ENCODE measurements around the gene MRPS7. TPM values are rescaled to one million over a fixed set of nuclear protein-coding genes. Genes with fewer than 3 reads are reported as not detected.
A peak's percentile ranks its signal among the peaks of the same experiment; 100 is the strongest.

The MRPS7 gene
- total RNA-seq, 1 donor = 31.0 TPM

DNA sequence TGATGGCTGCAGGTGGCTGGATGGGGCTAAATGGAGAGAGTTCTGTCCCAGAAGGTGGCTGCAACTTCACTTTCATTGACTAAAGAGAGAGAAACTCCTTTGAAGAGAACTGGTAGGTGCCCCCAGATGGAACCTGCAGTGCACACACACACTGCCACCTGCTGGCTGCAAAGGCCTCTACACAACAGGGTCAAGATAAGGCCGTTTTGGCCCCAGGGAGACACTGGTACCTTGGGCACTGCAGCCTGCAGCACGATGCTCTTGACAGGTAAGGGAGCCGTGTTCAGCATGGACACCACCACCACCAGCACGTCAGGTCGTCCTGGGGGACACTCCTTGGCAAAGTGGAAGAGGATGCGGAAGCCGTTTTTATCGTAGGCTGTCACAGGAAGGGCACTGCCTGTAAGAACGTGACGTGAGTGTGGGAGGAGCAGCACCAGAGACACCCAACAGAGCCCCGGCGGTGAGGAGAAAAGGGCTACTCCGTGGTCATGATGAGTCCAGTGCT lies 22.9 kb upstream of the MRPS7 start:
- TF ChIP-seq, protein P1, sequence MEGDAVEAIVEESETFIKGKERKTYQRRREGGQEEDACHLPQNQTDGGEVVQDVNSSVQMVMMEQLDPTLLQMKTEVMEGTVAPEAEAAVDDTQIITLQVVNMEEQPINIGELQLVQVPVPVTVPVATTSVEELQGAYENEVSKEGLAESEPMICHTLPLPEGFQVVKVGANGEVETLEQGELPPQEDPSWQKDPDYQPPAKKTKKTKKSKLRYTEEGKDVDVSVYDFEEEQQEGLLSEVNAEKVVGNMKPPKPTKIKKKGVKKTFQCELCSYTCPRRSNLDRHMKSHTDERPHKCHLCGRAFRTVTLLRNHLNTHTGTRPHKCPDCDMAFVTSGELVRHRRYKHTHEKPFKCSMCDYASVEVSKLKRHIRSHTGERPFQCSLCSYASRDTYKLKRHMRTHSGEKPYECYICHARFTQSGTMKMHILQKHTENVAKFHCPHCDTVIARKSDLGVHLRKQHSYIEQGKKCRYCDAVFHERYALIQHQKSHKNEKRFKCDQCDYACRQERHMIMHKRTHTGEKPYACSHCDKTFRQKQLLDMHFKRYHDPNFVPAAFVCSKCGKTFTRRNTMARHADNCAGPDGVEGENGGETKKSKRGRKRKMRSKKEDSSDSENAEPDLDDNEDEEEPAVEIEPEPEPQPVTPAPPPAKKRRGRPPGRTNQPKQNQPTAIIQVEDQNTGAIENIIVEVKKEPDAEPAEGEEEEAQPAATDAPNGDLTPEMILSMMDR (IDR thresholded peaks at IDR 0.05; ENCODE audit: insufficient read depth, low read length) = peak; percentile 84
- H3K4me3 ChIP-seq (ENCODE audit: low read depth, low read length) = no peak overlapping the region
- DNase-seq (ENCODE audit: low read depth) = peak; percentile 64

GRCh38 chr17:75239214-75239613 lies 22.5 kb upstream of the MRPS7 start:
- no peak for DNase-seq (ENCODE audit: low read depth)
- TF ChIP-seq, protein P1 (IDR thresholded peaks at IDR 0.05; ENCODE audit: insufficient read depth, low read length) = no peak
- no peak overlapping the region for H3K4me3 ChIP-seq (ENCODE audit: low read depth, low read length)

DNA sequence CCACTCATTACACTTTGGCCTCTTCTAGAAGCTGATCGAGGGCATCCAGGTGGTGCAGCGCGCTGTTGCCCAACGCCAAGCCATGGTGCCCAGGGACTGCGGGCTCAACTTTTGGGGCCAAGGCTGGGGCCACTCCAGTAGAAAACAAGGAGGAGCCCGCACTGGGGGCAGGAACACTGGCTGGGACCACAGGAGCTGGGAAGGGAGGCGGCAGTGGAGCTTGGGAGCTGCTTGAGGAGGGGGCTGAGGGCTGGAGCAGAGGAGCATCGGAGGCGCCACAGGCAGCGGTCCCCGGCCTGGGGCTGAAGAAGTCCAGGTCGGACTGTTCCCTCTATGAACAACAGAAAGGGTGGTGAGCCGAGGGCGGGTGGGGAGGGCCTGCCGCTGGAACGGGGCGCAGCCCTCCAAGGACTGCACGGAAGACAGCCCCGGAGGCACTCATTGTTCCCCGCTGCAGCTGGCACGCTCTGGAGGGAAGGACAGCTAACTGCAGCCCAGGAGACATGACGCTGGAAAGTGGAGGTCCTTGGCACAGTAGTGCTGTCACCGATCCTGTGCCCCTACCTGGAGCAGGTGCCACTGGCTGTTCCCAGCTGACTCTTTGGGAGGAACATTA lies 21.8 kb upstream of the MRPS7 start:
- TF ChIP-seq, protein P1 (IDR thresholded peaks at IDR 0.05; ENCODE audit: insufficient read depth, low read length) = no peak

DNA sequence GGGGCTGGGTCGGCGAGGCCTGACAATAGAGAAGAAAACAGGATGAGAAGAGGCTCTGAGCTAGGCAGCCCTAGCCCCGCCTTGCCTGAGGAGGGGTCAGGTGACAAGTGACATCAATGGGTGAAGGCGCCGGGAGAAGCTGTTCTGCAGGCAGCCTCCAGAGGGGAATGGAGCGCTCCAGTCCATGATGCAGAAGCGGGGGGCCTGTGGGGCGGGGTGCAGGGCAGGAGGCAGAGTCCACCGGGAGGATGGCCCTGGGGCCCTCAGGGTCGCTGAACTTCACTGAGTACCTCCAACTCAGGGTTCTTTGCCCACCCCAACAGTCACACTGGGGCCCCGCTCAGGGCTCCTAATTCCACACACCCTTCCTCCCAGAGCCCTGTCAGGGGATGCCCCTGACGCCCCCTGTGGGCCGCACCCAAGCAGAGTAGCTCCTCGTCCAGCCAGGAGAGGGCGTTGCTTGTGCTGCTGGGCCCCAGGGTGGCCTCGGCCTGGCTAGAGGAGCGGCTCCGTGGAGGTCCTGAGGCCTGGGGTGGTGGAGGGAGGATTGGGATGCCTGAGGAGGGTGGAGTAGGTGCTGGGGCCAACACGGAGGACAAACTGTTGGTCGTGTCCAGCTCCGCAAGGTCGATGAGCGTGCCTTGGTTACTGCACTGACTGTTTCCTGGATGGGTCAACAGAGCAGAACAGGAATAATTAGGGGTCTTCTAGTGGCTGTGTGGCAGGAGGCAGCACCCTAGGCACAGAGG lies 21.1 kb upstream of the MRPS7 start:
- TF ChIP-seq, protein P1 (IDR thresholded peaks at IDR 0.05; ENCODE audit: insufficient read depth, low read length) = peak; percentile 75
- peak; percentile 68 for DNase-seq (ENCODE audit: low read depth)
- no peak overlapping the region for H3K4me3 ChIP-seq (ENCODE audit: low read depth, low read length)

More for the DNA sequence above, 21.8 kb upstream of the MRPS7 start:
- no peak overlapping the region for H3K4me3 ChIP-seq (ENCODE audit: low read depth, low read length)
- no peak for DNase-seq (ENCODE audit: low read depth)

DNA sequence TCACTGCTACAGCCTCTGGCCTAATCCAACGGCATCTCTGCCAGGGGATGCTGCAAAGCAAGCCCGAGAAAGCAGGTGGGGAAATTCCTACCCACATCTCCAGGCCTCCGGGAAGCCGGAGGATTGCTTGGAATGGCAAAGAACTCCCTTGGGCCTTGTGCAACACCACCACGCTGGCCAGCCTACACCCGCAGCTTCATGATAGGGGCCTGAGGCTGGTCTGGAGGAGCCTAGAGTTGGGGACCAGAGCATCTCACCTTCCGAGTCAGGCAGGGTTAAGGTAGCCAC lies 20.6 kb upstream of the MRPS7 start:
- no peak overlapping the region for H3K4me3 ChIP-seq (ENCODE audit: low read depth, low read length)
- TF ChIP-seq, protein P1 (IDR thresholded peaks at IDR 0.05; ENCODE audit: insufficient read depth, low read length) = no peak
- DNase-seq (ENCODE audit: low read depth) = peak; percentile 85

DNA sequence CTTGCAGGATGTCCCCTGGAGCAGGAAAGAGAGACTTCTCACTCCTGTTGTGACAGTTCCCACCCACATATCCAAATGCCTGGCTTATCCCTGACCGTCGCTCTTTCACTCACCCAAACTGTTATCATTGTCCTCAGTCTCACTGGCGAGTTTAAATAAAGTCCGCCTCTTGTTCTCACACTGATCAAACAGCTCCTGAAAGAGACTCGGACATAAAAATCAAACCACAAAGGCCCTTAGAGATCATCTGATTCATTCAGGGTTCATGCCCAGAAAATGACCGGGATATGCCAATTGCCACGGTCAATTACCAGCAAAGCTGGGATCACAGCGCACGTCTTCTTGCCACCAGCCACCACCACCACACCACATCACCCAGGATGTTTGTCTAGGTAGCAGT lies 20.2 kb upstream of the MRPS7 start:
- peak; percentile 47 for DNase-seq (ENCODE audit: low read depth)
- TF ChIP-seq, protein P1 (IDR thresholded peaks at IDR 0.05; ENCODE audit: insufficient read depth, low read length) = no peak
- H3K4me3 ChIP-seq (ENCODE audit: low read depth, low read length) = no peak overlapping the region

All from fibroblast of the aortic adventitia (primary cell).